HL-60/S4 treated with phorbol 12-myristate 13-acetate at 8.2 ng/mL for 4 days and 3 days (cell line): Measurements from ENCODE around the gene LPAR3.

Experiments
- in situ Hi-C: fragments of 300-500 bp; cut with MboI; formaldehyde crosslinking; loops from 2 replicates; pipeline ENCODE4 v1.15.0; 2022; ENCODE audit warnings: low sequenced_read_pairs

LPAR3 gene

DNA sequence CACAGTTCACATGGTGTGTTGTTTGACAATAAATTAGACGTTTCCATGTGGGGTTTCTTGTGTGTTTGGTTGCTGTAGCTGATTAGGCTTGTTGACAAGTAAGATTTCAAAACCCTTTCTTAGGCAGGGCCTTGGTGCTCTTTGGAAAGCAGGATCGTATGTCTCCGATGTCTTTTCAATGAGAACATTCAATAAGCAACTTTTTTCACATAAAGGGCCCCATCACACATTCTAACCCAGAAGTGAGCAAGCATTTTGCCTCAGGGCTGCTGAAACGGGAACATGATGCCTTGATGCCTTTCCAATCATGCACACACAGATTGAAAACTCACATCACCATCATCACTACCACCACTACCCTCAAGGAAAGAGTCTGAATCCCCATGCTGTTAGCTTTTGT, 33.1 kb downstream of the LPAR3 start:
- in situ Hi-C loops: no loop called here

DNA sequence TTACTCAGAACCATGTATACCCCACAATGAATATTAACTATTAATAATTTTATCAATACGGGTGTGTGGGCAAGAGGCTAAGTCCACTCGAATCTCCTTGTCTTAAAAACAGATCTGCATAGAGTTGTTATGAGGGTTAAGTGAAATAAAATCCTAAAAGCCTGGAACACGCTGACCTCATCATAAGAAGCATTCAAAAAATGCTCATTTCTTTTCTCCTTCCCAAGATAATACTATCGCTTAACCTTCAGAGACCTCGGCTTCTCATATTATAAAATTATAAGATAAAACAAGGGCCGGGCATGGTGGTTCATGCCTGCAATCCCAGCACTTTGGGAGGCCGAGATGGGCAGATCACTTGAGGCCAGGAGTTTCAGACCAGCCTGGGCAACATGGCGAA, 35.1 kb downstream of the LPAR3 start:
- in situ Hi-C loops: no loop called here

- in situ Hi-C loops: no loop called here
Measured at GRCh38 chr1:84856726-84857270, 36.2 kb downstream of the LPAR3 start.

DNA sequence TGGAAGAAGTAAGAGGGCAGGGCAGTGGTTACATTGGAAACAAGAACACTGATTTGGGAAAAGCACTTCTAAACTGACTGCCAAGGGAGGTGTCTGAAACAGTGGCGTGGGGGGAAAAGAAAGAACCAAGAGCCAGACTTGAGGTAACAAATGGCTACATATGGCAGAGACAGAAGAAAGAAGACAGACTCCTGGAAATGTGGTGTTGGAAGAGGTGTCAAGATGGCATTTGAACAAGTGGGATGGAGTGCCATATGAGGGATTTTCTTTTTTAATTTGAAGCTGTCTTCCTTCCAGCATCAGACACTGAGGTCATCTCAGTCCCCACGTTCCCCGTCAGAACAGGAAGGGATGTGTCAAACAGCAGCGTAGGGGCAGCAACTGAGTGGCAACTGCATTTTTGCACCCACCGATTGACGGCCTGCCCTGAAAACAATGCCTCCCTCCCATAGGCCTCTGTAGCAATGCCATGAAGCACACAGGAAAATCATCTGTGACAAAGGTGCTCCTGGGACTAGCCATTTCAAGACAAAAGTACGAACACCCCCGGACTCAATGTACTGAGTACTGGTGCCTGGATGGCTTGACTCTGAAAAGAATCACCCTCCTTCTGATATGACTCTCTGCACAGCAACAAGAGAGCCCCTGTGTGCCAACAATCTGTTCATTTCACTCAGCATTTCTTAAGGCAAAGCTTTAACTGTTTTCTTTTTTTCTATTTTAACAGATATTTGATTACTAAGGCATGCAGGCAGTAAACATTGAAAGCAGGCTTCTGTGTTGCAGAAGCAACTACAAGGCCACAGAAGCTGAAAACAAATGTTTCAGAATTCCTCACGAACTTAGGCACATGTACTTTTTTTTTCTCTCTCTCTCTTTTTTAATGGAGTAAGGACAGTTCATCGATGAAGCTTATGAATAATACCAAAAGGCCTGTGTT, 37.0 kb downstream of the LPAR3 start:
- in situ Hi-C loops: no loop called here

GRCh38 chr1:84855168-84855567, 37.8 kb downstream of the LPAR3 start:
- in situ Hi-C loops: no loop called here

- in situ Hi-C loops: no loop called here
Measured at GRCh38 chr1:84853741-84854721, 39.0 kb downstream of the LPAR3 start.

GRCh38 chr1:84851839-84852238, 41.2 kb downstream of the LPAR3 start:
- in situ Hi-C loops: no loop called here

DNA sequence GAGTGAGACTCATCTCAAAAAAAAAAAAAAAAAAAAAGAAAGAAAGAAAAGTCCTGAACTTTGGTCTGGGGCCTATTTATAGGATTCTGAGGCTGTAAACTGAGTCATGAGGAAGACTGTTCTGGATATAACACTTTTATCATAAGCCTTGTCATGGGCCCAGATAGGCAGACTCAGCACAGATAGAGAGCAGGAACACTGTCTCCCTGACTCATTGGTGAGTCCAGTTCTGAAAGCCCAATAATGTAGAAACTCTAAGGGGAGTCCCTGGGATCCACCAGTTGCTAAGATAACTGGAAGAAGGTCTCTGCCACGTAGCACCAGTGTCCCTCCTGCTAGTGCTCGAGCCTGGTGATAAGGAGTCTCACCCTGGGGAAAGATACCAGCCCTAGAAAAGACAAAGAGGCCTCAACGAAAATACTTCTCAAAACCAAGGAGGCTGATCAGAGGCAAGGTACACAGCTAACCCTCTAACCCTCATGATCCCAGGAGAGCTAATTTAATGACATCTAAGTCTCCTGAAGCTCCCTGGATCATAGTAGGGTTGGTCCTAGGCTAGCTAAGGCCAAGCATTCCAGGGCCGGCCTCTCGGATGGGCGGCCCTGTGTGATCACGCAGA, 43.5 kb downstream of the LPAR3 start:
- in situ Hi-C loops: no loop called here

- in situ Hi-C loops: no loop called here
Measured at GRCh38 chr1:84847253-84848250, 45.5 kb downstream of the LPAR3 start.

GRCh38 chr1:84846387-84846786, 46.6 kb downstream of the LPAR3 start:
- in situ Hi-C loops: no loop called here

DNA sequence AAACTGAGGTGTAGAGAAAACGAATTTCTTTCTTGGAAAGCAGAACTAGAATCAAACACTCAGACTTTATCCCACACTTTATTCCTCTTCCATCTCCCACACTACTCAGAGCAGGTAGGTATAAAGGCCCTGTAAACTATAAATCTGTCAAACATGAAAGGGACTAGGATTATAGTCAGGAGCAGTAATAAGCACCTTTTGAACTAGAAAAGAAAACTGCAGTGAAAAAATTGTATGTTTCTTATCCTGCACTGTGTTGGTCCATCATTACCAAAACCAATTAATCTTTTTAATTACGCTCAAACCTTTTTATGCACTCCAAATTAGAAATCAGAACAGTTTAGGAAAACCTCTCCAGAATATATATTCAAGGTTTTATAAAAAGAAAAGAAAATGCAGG, 47.6 kb downstream of the LPAR3 start:
- in situ Hi-C loops: no loop called here

DNA sequence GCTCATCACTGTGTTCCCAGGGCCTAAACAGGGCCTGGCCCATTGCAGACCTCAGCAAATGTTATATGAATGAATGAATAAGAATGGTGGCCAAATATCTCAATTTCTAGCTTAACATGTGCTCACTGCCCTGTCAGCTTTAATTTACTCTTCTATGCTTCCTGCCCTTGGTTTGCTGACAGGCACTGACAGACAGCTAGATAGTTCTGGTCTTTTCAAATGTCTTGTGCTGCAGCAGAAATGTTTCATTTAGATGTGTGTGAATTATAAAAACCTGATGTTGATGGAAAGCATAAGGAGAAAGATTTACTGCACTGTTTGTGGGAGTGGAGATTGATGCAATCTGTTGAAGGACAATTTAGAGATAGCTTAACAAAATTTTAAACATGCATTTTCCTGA, 48.9 kb downstream of the LPAR3 start:
- in situ Hi-C loops: no loop called here

GRCh38 chr1:84842748-84843231, 50.2 kb downstream of the LPAR3 start:
- in situ Hi-C loops: no loop called here

DNA sequence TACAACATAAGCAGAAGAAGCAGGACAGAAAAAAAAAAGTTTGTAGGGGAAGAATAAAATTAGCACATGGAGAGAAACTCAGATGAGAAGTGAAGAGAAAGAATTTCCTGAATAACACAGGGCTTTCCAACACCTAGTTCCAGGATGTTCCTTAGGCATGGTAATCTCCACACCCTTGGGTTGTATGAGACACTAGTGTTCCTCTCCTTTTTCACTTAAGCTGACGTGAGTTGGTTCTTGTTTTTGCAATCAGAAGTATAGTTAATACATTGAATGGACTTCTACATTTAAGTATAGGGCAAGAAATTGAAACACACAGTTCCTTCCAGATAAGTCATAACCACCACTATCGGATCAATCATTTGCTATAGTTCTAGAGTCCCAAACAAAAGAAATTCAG, 51.0 kb downstream of the LPAR3 start:
- in situ Hi-C loops: no loop called here

DNA sequence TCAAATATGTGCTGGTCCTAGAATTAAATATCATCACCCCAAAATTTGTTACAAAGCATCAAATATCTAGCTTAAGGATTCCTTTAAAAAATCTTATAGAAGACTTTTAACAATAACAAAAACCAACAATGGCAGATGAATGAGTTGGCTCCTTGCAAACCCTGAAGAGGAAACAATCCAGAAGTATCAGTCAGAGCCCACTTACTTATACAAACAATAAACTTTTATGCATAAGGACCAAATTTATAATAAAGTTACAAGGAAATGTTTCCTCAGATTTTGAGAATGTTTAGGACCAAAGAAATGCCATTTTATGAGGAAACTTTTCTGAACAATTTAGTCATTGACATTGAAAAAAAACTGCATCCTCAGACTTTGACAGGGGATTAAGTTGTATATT, 52.7 kb downstream of the LPAR3 start:
- in situ Hi-C loops: no loop called here

DNA sequence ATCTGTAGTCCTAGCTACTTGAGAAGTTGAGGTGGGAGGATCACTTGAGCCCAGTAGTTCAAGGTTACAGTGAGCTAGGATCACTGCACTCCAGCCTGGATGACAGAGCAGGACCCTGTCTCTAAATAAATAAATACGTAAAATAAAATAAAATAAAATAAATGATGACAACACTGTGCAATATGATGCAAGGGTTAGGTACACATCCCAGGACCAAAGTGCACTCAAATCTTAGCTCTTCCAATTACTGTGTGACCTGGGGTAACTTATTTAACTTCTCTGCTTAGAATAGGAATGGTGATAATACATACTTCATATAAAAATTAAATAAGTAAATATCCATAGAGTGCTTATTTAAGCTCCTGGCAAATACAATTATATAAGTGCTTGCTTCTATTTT, 53.5 kb downstream of the LPAR3 start:
- in situ Hi-C loops: no loop called here

GRCh38 chr1:84836145-84836544, 56.9 kb downstream of the LPAR3 start:
- in situ Hi-C loops: no loop called here

GRCh38 chr1:84835169-84835568, 57.8 kb downstream of the LPAR3 start:
- in situ Hi-C loops: no loop called here

GRCh38 chr1:84834419-84835064, 58.5 kb downstream of the LPAR3 start:
- in situ Hi-C loops: no loop called here
